ENCODE data around the gene NAALADL2. TPM values are rescaled to one million over a fixed set of nuclear protein-coding genes. Genes with fewer than 3 reads are reported as not detected.
"Not testable (repeated sequence)": the region's sequence is repeated elsewhere in the genome, so short reads cannot be mapped to it uniquely, and the experiment has no call there.

The NAALADL2 gene
- total RNA-seq, 2 donors from 2014 or later = 6.2 to 14.5 TPM

DNA sequence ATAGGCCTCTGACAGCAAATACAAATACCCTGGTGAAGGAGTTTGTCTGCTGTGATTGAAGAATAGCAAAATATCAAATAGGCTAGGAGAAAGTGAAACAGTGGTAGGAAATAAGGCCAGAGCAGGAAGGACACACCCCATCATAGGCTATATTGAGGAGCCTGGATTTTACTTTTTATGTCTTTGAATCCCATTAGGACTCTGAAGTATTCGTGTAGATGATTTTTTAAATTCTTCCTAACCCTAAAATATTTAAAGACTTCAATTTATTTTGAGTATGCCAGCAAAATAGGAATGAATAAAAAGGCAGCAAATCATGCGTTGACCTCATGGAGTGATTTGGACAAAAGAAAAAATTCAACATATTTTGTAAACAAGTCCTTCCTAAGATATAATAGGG, 562.8 kb downstream of the NAALADL2 start:
- TF ChIP-seq, protein P1, sequence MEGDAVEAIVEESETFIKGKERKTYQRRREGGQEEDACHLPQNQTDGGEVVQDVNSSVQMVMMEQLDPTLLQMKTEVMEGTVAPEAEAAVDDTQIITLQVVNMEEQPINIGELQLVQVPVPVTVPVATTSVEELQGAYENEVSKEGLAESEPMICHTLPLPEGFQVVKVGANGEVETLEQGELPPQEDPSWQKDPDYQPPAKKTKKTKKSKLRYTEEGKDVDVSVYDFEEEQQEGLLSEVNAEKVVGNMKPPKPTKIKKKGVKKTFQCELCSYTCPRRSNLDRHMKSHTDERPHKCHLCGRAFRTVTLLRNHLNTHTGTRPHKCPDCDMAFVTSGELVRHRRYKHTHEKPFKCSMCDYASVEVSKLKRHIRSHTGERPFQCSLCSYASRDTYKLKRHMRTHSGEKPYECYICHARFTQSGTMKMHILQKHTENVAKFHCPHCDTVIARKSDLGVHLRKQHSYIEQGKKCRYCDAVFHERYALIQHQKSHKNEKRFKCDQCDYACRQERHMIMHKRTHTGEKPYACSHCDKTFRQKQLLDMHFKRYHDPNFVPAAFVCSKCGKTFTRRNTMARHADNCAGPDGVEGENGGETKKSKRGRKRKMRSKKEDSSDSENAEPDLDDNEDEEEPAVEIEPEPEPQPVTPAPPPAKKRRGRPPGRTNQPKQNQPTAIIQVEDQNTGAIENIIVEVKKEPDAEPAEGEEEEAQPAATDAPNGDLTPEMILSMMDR (IDR thresholded peaks at IDR 0.05) = no peak
- TF ChIP-seq POLR2A (IDR thresholded peaks at IDR 0.05) = no peak
- intact Hi-C loops (cut with DNase I) = no loop called here
- H3K27ac ChIP-seq = no peak overlapping the region
- no peak overlapping the region for H3K4me3 ChIP-seq
- WGBS, 2 donors = 58 to 63% methylated on average over 2 of the region's 2 CpGs
- no peaks in the 10 kb centered on the region for H3K36me3 ChIP-seq (replicated peaks in 1 of 2; ENCODE audit: insufficient read depth in 1 of 2, low read depth in 2 of 2)
- ATAC-seq (no peak), DNase-seq (no peak)
- no peaks in the 10 kb centered on the region for H3K9me3 ChIP-seq
- H3K27me3 ChIP-seq = no peaks in the 10 kb centered on the region
- H3K4me1 ChIP-seq = no peaks in the 10 kb centered on the region

DNA sequence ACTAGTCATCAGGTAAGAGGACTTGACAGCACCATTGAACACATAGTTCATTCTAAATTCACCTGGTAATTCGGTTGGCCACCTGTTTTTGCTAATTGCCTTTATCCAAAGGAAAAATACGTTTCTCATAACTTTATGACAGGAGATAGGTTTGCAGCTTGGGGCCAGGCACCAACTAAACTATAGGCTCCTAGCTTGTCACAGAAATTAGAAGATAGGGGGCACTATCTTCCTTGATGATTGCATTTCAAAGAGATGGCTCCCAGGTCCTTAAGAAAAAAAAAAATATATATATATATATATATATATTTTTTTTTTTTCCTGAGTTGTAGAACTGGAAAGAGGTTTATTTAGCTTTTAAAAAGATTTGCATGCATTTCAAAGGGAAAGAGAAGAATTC, 563.6 kb downstream of the NAALADL2 start:
- WGBS, 2 donors = 45 to 70% methylated on average over 2 of the region's 2 CpGs
- DNase-seq (no peak), ATAC-seq (no peak)
- H3K4me3 ChIP-seq = no peak overlapping the region
- H3K9me3 ChIP-seq = no peaks in the 10 kb centered on the region
- no peak overlapping the region for H3K27ac ChIP-seq
- no peaks in the 10 kb centered on the region for H3K27me3 ChIP-seq
- H3K4me1 ChIP-seq = no peaks in the 10 kb centered on the region
- TF ChIP-seq POLR2A (IDR thresholded peaks at IDR 0.05) = no peak
- TF ChIP-seq, protein P1 (IDR thresholded peaks at IDR 0.05) = no peak
- no peaks in the 10 kb centered on the region for H3K36me3 ChIP-seq (replicated peaks in 1 of 2; ENCODE audit: insufficient read depth in 1 of 2, low read depth in 2 of 2)
- intact Hi-C loops (cut with DNase I) = no loop called here

DNA sequence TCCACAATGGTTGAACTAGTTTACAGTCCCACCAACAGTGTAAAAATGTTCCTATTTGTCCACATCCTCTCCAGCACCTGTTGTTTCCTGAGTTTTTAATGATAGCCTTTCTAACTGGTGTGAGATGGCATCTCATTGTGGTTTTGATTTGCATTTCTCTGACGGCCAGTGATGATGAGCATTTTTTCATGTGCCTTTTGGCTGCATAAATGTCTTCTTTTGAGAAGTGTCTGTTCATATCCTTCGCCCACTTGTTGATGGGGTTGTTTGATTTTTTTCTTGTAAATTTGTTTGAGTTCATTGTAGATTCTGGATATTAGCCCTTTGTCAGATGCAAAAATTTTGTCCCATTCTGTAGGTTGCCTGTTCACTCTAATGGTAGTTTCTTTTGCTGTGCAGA, 564.7 kb downstream of the NAALADL2 start:
- intact Hi-C loops (cut with DNase I); ATAC-seq: not testable (repeated sequence)

DNA sequence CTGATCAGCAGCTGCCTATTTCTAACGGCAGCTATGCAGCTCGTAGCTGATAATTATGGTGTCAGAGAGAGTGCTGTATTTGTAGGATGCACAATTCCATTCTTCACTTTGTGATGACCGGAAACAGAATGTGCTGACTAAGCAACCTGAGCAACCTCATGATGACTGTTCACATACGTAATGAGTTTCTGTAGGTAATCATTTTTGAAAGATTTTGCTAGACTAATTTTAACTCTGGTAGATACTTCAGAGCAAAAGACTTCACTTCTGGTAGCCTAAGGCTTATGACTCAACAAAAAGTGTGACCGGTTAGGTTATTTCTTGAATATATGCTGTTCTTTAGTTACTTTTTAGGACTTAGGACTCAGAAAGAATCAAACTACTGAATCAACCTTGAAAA, 567.7 kb downstream of the NAALADL2 start:
- TF ChIP-seq, protein P1 (IDR thresholded peaks at IDR 0.05) = no peak
- no peak for TF ChIP-seq POLR2A (IDR thresholded peaks at IDR 0.05)
- no peak overlapping the region for H3K4me3 ChIP-seq
- no peaks in the 10 kb centered on the region for H3K36me3 ChIP-seq (replicated peaks in 1 of 2; ENCODE audit: insufficient read depth in 1 of 2, low read depth in 2 of 2)
- no peaks in the 10 kb centered on the region for H3K9me3 ChIP-seq
- H3K27ac ChIP-seq = no peak overlapping the region
- DNase-seq (no peak), ATAC-seq (no peak)
- WGBS, 2 donors = 75 to 83% methylated on average over 5 of the region's 5 CpGs
- intact Hi-C loops (cut with DNase I) = no loop called here
- H3K4me1 ChIP-seq = no peaks in the 10 kb centered on the region
- no peaks in the 10 kb centered on the region for H3K27me3 ChIP-seq

More for the DNA sequence above, 564.7 kb downstream of the NAALADL2 start:
- H3K27me3 ChIP-seq; H3K36me3 ChIP-seq (replicated peaks in 1 of 2; ENCODE audit: insufficient read depth in 1 of 2, low read depth in 2 of 2); DNase-seq; H3K4me3 ChIP-seq; H3K9me3 ChIP-seq; H3K4me1 ChIP-seq; H3K27ac ChIP-seq: not testable (repeated sequence)
- 65 to 76% methylated on average over 2 of the region's 2 CpGs for WGBS, 2 donors

DNA sequence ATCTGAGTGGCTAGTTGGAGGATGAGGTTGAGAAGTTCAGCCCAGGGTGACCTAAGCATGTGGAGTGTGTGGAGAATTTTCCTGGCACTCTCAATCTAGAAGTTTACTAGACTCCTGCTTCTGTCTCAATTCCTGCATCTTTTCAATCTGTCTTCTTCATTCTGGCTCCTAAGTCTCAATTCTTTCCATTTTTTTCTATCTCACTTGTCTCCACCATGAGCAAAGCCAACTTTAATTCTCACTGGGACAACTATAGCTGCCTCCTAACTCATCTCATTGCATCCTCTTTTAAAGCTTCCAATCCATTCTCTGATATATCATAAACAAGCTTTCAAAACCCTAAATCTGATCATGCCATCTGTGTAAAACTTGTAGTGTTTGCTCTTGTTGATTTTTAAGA, 569.3 kb downstream of the NAALADL2 start:
- Histone ChIP-seq H3K27ac (no peak overlapping the region), H3K27me3 (no peaks in the 10 kb centered on the region), H3K9me3 (no peaks in the 10 kb centered on the region), H3K4me1 (no peaks in the 10 kb centered on the region), H3K4me3 (no peak overlapping the region), H3K36me3 (replicated peaks in 1 of 2; ENCODE audit: insufficient read depth in 1 of 2, low read depth in 2 of 2) (no peaks in the 10 kb centered on the region)
- no peak for TF ChIP-seq POLR2A (IDR thresholded peaks at IDR 0.05)
- TF ChIP-seq, protein P1 (IDR thresholded peaks at IDR 0.05) = no peak
- ATAC-seq (no peak), DNase-seq (no peak)
- intact Hi-C loops (cut with DNase I) = no loop called here

Data from body of pancreas (tissue), 4 donors.